Islet of Langerhans (tissue), 1 donor: ENCODE measurements around the gene HLA-G.
"Not testable (repeated sequence)": the region's sequence is repeated elsewhere in the genome, so short reads cannot be mapped to it uniquely, and the experiment has no call there.

Experiments
- FAIRE-seq: peaks from one replicate; lab custom pipeline; 2011; peaks lifted over from hg19 to GRCh38; lab: Jason Lieb, UNC

The HLA-G gene

GRCh38 chr6:29827579-29828470, at the start of gene HLA-G:
TSS of gene HLA-G (plus strand) at chr6:29827825. CDS start at chr6:29827845, 20 bp downstream.
- no peak for FAIRE-seq

- not testable (repeated sequence) for FAIRE-seq
These were observed 47.5 kb upstream of the HLA-G start for GRCh38 chr6:29780019-29780698.

- FAIRE-seq = no peak
These were observed 38.4 kb upstream of the HLA-G start for GRCh38 chr6:29789176-29789575.

- FAIRE-seq = no peak
These were observed 37.0 kb upstream of the HLA-G start for GRCh38 chr6:29790626-29791025.

- FAIRE-seq = no peak
These were observed 36.5 kb upstream of the HLA-G start for GRCh38 chr6:29791162-29791561.

DNA sequence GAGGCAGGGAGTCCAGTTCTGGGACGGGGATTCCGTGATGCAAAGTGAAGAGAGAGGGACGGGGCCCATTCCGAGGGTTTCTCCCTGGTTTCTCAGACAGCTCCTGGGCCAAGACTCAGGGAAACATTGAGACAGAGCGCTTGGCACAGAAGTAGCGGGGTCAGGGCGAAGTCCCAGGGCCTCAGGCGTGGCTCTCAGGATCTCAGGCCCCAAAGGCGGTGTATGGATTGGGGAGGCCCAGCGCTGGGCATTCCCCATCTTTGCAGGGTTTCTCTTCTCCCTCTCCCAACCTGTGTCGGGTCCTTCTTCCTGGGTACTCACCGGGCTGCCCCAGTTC, 35.9 kb upstream of the HLA-G start:
- no peak for FAIRE-seq

DNA sequence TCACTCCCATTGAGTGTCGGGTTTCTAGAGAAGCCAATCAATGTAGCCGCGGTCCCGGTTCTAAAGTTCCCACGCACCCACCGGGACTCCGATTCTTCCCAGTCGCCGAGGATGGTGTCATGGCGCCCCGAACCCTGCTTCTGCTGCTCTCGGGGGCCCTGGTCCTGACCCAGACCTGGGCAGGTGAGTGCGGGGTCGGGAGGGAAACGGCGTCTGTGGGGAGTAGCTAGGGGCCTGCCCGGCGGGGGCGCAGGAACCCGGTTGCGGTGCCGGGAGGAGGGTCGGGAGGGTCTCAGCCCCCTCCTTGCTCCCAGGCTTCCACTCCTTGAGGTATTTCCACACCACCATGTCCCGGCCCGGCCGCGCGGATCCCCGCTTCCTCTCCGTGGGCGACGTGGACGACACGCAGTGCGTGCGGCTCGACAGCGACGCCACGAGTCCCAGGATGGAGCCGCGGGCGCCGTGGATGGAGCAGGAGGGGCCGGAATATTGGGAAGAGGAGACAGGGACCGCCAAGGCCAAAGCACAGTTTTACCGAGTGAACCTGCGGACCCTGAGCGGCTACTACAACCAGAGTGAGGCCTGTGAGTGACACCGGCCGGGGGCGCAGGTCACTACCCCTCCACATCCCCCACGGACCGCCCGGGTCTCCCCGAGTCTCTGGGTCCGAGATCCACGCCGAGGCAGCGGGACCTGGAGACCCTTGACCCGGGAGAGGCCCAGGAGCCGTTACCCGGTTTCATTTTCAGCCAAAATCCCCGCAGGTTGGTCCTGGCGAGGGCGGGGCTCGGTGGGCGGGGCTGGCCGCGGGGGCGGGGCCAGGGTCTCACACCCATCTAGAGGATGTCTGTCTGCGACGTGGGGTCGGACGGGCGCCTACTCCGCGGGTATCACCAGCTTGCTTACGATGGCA, 35.2 kb upstream of the HLA-G start:
- FAIRE-seq = no peak

GRCh38 chr6:29793036-29793356, 34.6 kb upstream of the HLA-G start:
- FAIRE-seq = no peak

DNA sequence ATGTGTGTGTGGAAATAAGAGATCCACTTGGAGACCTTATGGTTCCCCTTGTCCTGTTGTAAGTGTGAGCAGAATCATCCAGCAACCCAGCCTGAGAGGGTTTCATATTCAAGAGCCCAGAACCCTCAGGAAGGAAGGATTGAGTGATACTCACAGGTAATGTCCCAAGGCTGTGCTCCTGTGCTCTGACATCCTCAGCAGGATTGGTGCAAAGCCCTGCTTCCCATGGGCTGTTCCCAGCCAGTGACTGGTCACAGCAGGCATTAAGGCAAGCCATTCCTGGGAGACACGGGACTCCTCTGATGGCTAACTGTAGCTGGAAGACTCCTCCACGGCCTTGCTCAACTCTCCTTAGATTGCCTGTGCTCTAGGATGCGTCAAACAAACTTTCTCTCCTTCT, 33.8 kb upstream of the HLA-G start:
- FAIRE-seq = no peak

DNA sequence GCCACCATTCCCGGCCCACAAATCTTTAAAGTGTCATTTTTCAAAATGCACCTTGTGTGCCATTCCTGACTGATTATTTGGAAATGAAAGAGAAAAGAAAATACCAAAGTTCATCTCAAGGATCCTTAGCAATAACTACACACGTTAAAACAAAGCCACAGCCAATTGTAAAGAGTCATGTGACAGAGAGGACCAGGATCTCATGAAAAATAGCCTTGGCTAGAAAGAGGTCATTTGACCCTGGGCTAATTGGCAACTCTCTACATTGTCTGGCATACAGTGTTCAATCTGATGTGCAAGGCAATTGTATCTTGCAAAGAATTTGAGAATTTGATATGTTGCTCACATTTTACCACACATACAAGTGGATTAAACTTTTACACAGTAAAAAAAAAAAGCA, 31.6 kb upstream of the HLA-G start:
- FAIRE-seq = no peak

GRCh38 chr6:29797135-29797534, 30.5 kb upstream of the HLA-G start:
- FAIRE-seq = no peak

GRCh38 chr6:29797966-29798365, 29.7 kb upstream of the HLA-G start:
- FAIRE-seq = no peak

DNA sequence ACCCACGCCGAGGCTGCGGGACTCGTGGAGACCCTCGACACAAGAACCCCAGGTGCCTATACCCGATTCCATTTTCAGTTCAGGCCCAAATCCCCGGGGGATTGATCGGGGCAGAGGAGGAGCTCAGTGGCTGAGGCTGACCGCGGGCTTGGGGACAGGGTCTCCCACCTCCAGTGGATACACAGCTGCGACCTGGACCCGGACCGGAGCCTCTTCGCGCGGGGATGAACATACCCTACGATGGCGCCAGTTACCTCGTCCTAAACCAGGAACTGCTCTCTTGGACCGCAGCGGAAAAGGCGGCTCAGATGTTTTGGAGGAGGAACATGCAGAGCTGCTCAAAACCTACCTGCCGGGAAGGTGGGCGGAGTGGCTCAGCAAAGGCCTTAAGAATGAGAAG, 27.4 kb upstream of the HLA-G start:
- no peak for FAIRE-seq

DNA sequence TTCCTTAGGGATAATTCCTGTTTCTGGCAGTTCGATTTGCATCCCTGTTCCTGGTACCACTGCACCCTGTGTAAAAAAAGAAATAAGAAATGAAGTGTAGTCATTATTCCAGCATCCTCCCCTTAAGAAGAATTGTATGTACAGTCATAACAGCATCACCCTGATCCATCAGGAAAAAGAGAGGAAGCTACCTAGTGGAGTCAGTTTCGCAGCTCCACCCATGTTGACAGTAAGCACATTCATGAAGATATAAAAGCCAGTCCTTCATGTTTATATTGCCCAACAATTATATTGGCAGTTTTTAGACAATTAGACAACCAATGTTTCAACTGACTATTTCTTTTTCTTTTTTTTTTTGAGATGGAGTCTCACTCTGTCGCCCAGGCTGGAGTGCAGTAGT, 21.2 kb upstream of the HLA-G start:
- FAIRE-seq = no peak

GRCh38 chr6:29809249-29809648, 18.4 kb upstream of the HLA-G start:
- FAIRE-seq = no peak

GRCh38 chr6:29810371-29810770, 17.3 kb upstream of the HLA-G start:
- no peak for FAIRE-seq

- FAIRE-seq = no peak
These were observed 16.2 kb upstream of the HLA-G start for GRCh38 chr6:29811377-29811776.

DNA sequence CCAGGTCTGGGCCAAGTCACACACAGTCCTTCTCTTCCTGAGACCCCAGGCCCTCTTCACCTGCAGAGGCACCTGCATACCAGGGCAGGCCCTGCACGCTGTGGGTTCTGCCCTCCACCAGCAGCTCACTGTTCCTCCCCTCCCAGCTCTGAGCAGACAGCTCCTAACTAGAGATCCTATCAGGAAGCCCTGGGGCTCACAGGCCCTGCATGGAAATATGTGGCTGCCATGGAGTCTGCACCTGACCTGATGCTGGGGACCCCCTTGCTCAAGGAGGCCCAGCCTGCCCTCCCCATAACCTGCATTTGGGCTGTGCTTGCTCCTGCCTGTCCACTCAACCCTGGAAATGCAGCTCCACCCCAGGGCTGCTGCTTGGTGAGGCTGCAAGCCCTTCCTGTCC, 14.6 kb upstream of the HLA-G start:
- no peak for FAIRE-seq

DNA sequence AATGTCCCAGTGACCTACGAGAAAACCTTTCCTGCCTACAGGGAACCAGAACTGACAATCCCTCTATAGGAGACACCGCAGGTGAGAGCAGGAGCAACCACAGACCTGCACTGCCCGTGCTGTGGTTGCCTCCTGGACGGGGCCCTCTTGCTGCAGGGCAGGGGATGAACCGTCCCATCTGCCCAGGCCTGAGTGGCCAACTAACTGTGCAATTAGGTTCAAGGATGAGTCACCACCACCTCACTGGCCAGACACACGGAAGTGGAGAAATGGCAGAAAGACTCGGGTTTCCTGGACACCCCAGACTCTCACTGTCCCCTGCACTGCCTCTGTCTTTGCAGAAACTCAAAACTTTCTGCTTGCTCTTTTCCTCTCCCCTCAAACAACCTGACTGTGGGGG, 13.8 kb upstream of the HLA-G start:
- no peak for FAIRE-seq

- FAIRE-seq = no peak
These were observed 13.1 kb upstream of the HLA-G start for GRCh38 chr6:29814379-29815117.

DNA sequence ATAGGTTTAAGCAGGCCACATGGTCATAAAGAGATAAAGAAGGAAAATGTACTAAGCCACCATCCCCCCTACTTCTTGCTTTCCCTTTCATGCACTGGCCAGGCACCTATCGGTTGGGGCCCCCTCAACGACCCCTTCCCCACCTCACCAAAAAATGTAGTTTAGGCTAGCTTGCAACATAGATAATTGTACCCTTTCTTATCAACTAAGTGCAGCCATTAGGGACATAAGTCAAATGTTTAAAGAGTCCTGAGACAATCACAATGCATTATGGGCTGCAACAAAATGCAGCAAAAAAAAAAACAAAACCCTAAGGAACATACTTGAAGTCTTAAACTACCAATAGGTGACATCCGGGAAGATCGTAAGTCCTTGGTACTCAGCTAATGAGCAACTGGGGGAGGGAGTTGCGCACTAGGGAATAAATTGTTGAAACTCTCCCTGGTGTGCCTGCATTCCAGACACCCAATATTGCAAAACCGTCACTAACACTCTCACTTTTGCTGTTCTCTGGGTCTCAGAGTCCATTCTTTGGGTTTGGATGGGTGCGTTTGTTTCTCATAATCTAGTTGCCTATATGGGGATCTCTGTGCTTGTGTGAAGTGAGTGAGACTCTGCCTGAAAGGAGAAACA, 12.4 kb upstream of the HLA-G start:
- FAIRE-seq = no peak

- FAIRE-seq = no peak
These were observed 11.6 kb upstream of the HLA-G start for GRCh38 chr6:29816030-29816429.
